ENCODE results near the gene APBB1IP.

DNA sequence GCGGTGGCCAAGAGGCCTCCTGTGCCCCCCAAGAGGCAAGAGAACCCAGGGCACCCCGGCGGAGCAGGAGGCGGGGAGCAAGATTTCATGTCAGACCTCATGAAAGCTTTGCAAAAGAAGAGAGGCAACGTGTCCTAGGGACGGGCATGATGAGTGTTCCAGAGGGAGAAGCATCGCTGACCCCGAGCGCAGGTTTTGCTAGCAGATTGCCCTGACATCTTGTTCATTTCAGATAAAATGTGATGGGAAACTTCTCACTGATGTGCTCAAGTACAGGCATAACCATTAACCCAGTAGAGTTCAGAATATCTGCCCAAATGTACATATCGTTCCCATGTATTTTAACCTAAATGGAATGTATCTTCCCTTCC lies 129.2 kb downstream of the APBB1IP start:
- TF ChIP-seq ATF2 (CRISPR knock-in tag; IDR thresholded peaks at IDR 0.05; ENCODE audit: borderline replicate concordance, low read depth) (no peak), CTCF (IDR thresholded peaks at IDR 0.05) (no peak)
